GM21526 (cell line): ENCODE data around the gene ULK3.

Experiments used
- ATAC-seq: cut with Tn5 transposase; IDR thresholded peaks from one replicate; pipeline ENCODE4 v1.9.1; 2021; ENCODE audit warnings: moderate library complexity; ENCODE audit not compliant: unreplicated experiment, low FRiP score

Gene ULK3

GRCh38 chr15:74869372-74869725 lies 26.4 kb upstream of the ULK3 start:
- no peak for ATAC-seq

GRCh38 chr15:74868059-74868458 lies 25.1 kb upstream of the ULK3 start:
- no peak for ATAC-seq

GRCh38 chr15:74867466-74868038 lies 24.6 kb upstream of the ULK3 start:
- ATAC-seq, result no peak

DNA sequence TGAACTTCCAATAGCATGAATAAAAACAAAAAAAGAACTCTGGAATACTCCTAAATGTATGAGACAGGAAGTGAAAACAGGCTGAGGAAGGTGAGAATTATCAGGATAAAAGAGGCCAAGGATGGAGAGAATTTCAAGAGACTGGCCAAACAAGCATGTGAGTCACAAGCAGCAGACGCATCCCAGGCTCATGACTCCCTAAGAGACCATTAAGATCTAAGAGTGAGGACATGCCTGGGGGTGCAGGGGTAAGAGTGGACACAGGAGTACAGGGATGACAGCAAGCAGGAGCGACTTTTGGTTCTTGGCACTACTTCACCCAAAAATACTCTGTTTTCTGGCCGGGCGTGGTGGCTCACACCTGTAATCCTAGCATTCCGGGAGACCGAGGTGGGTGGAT lies 23.1 kb upstream of the ULK3 start:
- no peak for ATAC-seq

DNA sequence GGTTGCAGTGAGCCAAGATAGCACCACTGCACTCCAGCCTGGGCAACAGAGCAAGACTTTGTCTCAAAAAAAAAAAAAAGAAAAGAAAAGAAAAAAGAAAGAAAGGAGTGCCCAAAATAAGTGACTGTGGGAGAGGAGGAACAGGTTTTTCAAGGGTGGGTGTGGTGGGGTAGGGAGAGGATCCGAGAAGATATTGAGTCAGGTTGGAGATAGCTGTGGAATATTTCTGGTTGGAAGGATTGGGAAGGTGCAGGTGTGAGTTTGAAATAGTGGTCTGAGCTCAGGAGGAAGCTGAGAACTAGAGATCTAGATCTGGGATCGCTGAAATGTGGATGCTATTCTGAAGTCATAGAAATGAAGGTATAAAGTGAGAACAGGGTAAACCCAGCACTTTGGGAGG lies 22.4 kb upstream of the ULK3 start:
- ATAC-seq, result no peak

DNA sequence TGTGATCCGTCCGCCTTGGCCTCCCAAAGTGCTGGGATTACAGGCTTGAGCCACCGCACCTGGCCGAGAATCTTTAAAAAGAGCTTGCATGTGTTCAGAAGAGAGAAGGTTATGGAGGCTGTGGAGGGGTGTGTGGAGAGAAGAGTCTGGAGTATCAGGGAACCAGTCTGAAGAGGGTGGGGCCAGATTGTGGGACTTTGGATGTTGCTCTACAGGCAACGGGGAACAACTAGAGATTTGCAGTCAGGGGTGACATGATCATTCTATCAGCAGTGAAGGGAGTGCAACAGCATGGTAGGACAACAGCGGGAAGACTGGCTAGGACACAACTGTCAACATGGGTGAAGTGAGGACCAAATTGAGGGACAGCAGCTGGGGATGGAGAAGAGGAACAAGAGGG lies 21.3 kb upstream of the ULK3 start:
- ATAC-seq, result no peak

DNA sequence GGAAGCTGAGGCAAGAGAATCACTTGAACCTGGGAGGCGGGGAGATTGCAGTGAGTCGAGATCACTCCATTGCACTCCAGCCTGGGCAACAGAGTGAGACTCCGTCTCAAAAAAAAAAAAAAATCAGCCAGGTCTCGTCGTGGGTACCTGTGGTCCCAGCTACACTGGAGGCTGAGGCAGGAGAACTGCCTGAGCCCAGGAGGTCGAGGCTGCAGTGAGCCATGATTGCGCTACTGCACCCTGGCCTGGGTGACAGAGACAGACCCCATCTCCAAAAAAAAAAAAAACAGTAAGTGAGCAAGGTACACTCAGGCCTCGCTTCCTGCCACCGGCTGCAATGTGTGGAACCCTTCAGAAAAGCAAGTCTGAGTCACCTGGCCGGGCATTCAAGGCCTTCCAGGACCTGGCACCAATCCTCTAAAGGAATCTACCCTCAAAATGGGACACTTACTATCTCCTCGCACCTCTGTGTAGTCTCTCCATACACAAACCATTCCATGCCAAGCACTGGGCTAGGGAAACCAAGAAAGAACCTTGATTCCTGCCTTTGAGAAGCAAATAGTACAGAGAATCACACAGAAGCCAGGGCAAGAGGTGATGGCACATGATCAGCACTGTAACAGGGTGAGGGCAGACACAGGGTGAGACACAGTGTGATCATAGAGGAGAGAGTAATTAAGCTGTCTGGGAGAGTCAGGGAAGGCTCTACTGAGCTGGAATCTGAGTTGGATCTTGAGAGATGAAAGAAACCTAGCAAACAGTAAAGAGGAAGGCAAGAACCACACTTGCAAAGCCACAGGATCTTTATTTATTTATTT lies 20.5 kb upstream of the ULK3 start:
- ATAC-seq, result no peak

DNA sequence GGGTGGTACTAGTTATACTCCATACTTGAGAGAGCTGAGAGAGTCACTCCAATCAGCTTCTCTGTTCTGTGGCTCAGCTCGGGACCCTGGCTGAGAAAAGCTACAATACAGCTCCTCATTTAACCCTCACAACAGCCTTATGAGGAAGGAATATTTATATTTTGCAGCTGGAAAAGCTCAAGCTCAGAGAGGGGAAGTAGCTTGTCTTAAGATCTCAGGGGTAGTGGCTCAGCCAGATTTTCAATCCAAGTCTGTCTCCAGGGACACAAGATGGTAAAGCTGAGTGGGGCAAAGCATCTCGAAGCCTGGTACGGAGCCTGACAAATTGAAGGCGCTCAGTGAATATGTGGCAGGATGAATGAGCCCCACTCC lies 15.4 kb upstream of the ULK3 start:
- ATAC-seq, result no peak

- ATAC-seq, result no peak
These were observed 14.9 kb upstream of the ULK3 start for GRCh38 chr15:74857671-74858368.

DNA sequence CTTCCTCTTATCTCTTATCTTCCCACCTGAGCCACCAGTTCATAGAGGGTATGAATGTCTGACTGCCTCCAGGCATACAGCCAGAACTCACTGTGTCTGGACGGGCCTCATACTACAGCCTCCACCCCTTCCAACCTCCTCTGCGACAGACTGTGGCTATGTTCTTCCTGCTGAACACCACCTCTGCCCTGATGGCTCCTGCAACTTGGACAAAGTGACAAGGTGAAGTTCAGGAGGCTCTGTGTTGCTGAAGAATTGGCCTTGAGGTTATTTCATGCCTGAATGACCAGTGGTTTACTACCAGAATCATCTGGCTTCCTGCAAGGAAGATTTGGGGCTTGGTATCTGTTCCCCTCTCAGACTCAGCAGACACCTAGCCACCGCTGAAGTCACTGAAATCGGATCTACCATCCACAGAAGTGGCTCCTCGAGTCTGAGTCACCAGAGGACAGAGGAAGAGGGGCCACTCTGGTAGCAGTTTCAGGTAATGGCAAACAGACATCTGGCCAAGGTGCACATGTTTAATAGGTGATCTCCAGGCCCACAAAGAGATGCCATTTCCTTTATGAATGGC lies 14.2 kb upstream of the ULK3 start:
- no peak for ATAC-seq

DNA sequence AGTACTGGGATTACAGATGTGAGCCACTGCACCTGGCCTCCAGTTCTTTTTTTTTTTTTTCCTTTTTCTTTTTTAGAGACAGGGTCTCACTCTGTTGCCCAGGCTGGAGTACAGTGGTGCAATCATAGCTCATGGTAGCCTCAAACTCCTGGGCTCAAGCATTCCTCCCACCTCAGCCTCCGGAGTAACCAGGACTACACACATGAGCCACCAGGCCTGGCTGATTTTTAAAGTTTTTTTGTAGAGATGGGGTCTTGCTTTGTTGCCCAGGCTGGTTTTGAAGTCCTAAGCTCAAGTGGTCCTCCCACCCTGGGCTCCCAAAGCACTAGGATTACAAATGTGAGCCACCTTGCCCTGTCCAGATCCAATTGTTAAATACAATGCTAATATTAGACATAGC lies 13.6 kb upstream of the ULK3 start:
- no peak for ATAC-seq

DNA sequence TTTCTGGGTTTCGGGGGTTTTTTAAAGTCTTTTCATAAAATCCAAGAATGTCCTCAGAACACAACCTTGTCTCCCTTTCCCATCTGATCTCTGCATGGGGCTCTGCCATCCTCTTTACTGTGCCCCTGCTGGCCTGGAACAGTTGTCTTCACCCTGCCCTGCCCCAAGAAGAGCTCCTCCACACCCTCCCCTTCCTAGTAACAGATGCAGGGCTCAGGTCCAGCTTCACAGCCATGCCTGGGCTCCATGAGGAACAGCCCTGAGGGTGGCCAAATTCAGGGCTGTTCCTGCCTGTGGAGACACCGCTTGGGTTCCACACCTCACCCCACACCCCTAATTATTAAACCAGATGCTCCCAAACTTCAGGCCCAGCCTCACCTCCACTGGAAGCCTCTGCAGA lies 12.9 kb upstream of the ULK3 start:
- no peak for ATAC-seq

- no peak for ATAC-seq
These were observed 11.6 kb upstream of the ULK3 start for GRCh38 chr15:74854453-74855022.

DNA sequence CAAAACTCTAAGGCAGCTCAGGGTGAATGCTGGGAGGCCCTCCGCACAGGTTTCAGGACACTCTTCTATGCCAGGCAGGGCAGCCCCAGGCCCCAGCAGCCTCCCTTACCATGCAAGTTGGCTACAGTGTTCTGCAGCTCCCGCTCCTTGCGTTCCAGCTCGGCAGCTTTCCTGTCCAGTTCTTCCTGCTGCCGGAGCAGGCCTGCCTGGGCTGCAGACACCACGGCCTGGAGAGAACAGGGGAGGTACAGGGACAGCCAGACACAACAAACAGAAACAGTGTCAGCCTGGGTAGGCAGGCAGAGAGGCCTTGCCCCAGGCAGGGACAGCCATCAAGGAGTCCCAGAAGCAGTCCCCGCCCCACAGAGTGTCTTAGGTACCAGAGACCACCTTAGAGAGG lies 9.0 kb upstream of the ULK3 start:
- ATAC-seq, result no peak

- ATAC-seq, result no peak
These were observed 7.4 kb upstream of the ULK3 start for GRCh38 chr15:74850393-74850792.

DNA sequence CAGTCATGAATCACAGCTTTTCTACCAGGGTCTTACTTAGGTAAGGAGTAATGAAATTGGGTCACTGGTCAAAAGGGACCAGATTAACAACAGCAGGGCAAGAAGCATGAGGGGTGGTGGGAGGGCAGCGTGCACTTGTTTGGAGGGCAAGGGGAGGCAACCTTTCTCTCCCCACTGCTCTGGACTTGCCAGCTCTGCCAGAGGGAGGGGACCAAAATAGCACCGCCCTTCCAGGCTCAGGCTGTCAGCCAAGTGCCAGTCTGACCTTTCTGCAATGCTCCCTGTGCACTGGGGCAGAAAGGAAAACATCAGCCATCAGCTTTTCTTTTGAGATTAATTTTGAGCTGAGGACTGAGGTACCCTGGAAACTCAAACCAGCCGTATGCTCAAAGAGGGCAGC lies 4.5 kb upstream of the ULK3 start:
- no peak for ATAC-seq

- no peak for ATAC-seq
These were observed 2.6 kb upstream of the ULK3 start for GRCh38 chr15:74845581-74845980.

GRCh38 chr15:74845208-74845568 lies 2.2 kb upstream of the ULK3 start:
- no peak for ATAC-seq

DNA sequence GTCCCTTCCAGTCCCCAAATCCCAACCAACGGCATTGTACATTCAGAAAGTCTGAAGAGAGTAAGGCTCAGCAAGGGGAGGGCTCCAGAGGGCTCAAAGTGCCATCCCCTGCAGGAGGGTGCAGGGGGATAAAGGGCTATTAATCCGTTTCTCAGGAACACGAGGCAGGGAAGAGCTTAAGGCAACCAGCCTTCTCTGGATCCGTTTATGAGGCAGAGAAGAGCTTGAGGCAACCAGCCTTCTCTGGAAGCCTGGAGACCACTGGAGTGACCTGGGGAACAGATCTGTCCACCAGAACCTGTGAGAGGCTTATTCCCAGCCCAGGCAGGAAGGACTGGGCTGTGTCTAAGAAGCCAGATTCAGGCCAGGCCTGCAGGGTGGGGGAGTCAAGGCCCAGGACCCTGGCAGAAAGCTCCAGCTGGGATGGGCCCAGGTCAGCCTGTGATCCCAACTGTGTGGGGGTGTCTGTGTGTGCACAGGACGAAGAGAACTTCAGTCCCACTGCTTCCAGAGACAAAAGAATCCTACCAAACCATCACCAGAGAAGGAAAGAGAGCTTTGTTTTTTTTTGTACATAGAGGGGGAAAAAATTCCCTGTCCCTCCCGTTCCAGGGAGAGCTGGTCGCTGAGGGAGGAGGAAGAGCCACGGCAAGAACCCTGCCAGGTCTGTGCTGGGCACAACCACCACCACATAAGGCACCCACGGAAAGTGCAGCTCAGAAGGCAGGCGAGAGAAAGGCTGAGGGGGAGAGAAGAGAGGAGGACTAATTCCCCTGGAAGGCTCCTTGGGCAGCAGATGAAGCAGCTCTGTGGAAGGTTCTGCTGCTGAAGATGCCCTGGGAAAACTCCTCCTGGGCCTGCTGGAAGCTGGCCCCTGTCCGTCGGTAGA lies 1.6 kb upstream of the ULK3 start:
- no peak for ATAC-seq

DNA sequence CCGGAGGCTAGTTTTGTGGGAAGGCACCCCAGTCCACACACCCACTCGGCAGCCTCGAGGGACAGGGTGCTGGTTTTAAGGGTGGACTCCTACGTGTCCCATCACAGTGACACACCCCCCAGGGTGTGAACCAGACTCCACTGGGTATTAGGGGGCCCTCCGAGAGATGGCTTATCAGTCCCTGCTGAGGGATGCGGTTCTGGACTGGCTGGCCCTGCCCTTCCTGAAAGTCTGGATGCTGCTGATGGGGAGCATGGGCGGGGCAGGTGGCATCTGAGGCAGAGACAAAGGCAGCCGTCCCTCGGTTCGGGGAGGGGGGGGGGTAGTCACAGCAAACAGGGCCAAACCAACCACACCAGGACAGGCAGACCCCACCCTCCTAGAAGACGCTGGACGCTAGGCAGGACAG lies 939 bp upstream of the ULK3 start:
- no peak for ATAC-seq
